Bronchial epithelial cell (primary cell): ENCODE measurements around the gene WDR38. TPM values are rescaled to one million over a fixed set of nuclear protein-coding genes. Genes with fewer than 3 reads are reported as not detected.

Source experiments
- DNase-seq: peaks from one replicate; pipeline ENCODE4 v3.0.0-alpha.2; 2010; ENCODE audit warnings: low read depth
- FAIRE-seq: peaks from 2 replicates; lab custom pipeline; 2011; peaks lifted over from hg19 to GRCh38; lab: Jason Lieb, UNC
- H3K27me3 ChIP-seq: 2 replicates; pipeline ENCODE4 v1.5.1; 2011; ENCODE audit warnings: low read length; ENCODE audit not compliant: control insufficient read depth, insufficient read depth
- H3K36me3 ChIP-seq: 2 replicates; pipeline ENCODE4 v1.5.1; 2011; ENCODE audit warnings: low read length; ENCODE audit not compliant: control insufficient read depth, insufficient read depth
- H3K4me3 ChIP-seq: 2 replicates; pipeline ENCODE4 v1.5.1; 2011; ENCODE audit warnings: mild to moderate bottlenecking, low read depth, low read length, control low read depth
- total RNA-seq: library from RNA; depleted of rRNA; stranded (reverse); fragments of >200 nt; gene quantifications from 2 replicates; pipeline ENCODE4 v1.2.1, GENCODE V29; 2014
- TF ChIP-seq, protein P1 (sequence below): IDR thresholded peaks from 2 replicates; pipeline ENCODE4 v1.5.1; 2011; ENCODE audit warnings: mild to moderate bottlenecking, moderate library complexity, low read length, control low read depth, inconsistent platforms; ENCODE audit not compliant: insufficient read depth, severe bottlenecking

The WDR38 gene
- total RNA-seq, 1 donor from 2014 or later, result not detected

DNA sequence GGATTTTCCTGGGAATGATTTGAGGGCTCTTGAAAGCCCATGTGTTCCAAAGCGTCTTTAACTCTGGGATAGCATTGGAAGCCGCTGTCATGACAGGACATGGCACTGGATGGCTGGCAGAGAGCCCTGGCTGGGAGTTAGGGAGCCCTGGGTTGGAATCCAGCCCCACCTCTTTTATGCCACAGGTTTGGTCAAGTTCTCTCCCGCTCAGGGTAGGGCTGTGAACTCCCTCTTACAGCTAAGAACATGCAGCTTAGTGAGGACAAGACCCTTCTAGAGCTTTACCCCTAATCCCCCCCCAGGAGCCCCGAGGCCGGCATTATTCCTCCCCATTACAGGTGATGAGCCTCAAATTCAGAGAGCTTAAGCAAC is 39.1 kb upstream of the WDR38 start:
- H3K4me3 ChIP-seq, result no peak overlapping the region
- FAIRE-seq, result no peak
- no peaks in the 10 kb centered on the region for H3K27me3 ChIP-seq
- TF ChIP-seq, protein P1, sequence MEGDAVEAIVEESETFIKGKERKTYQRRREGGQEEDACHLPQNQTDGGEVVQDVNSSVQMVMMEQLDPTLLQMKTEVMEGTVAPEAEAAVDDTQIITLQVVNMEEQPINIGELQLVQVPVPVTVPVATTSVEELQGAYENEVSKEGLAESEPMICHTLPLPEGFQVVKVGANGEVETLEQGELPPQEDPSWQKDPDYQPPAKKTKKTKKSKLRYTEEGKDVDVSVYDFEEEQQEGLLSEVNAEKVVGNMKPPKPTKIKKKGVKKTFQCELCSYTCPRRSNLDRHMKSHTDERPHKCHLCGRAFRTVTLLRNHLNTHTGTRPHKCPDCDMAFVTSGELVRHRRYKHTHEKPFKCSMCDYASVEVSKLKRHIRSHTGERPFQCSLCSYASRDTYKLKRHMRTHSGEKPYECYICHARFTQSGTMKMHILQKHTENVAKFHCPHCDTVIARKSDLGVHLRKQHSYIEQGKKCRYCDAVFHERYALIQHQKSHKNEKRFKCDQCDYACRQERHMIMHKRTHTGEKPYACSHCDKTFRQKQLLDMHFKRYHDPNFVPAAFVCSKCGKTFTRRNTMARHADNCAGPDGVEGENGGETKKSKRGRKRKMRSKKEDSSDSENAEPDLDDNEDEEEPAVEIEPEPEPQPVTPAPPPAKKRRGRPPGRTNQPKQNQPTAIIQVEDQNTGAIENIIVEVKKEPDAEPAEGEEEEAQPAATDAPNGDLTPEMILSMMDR, result no peak
- peak; percentile 69 for DNase-seq
- H3K36me3 ChIP-seq, result peaks cover 3% of the 10 kb centered on the region

DNA sequence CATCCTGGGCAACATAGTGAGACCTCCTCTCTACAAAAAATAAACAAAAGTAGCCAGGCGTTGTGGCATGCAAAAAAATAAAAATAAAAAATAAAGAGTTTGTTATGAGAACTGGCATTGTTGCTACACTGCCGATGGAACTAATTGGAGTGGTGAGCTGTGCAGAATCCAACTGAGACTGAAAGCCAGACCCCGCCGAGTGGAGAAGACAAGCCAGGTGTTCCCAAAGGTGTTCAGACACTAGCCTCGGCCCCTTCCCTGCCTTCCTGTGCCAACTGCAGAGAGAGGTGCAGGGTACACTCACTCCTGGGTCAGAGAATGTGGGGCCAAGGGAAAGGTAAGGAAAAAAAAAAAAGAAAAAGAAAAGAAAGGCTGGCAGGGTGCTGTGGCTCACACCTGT is 37.7 kb upstream of the WDR38 start:
- no peaks in the 10 kb centered on the region for H3K27me3 ChIP-seq
- H3K36me3 ChIP-seq, result no peaks in the 10 kb centered on the region
- FAIRE-seq (no peak), DNase-seq (no peak)
- TF ChIP-seq, protein P1, result no peak
- no peak overlapping the region for H3K4me3 ChIP-seq

DNA sequence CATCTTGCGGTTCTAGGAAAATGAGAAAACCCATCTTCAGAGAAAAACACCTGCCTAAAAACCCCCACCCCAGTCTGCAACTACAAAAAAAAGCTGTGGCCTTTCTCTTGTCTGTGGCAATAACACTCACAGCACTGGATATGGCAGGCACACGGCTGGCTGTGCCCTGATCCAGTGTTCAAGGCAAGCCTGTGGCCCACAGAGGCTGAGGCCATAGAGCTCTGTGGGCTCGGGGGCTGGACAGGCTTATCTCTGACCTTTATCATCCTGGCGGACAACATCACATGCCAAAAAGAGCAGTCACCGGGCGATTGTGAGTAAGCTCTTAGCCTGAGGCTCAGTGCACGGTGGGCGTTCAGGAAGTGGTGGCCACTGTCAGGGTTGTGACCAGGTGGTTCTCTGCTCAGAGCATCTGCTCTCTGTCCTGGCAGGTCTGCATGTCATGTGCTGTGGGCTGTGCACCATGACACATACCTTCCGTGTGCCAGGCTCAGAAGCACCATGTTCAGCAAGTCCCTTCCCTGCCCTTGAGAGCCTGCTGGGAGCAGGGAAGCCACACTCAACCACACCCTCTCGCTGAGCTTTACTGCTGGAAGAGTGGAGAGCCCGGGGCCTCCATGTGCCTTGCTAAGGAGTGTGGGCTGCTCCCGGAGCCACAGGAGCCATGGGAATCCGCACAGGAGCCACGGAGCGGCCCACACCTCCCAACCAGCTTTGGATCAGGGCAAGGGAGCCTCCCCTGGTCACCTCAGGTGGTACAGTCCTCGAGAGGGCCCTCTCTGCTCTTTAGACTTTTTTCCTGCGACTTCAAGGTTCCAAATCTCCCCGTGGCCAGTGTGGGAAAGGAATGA is 34.6 kb upstream of the WDR38 start:
- H3K4me3 ChIP-seq, result no peak overlapping the region
- TF ChIP-seq, protein P1, result peak; percentile 6
- FAIRE-seq (peak; percentile 92), DNase-seq (peak; percentile 93)
- no peaks in the 10 kb centered on the region for H3K27me3 ChIP-seq
- H3K36me3 ChIP-seq, result no peaks in the 10 kb centered on the region

DNA sequence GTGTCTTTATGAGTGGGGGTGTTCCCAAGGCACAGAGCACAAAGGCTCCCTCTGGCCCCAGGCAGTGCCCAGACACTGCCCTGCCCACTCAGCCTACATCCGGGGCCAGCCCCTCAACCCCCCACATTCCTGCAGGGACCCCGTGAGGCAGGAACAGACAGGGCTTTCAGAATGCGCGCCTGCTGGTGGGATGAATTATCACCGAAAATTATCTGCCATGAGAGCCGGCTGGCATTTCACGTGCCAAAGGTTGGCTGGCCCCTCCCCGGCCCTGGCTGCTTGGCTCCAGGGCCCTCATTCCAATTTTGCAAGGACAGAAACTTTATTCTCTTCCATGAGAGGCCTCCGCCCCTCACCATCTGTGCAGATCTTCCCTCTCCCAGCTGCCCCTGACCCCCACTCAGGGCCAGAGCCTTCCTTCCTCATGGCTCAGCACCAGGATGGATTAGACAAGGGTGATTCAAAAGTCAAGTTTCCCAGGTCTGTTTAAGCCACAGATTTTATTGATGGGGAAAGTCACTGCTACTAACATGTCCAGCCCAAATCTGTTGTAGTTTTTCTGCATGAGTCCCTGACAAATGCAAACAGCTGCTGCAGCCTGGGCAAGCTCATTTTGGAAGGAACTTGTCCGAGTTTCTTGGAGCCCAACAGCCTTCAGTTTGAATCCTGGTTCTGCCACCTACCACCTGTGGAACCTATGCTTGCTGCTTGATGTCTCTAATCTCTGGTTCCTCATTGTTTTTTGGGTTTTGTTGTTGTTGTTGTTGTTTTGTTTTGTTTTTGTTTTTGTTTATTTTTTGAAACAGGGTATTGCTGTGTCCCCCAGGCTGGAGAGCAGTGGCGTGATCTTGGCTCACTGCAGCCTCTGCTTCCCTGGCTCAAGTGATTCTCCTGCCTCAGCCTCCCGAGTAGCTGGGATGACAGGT is 32.3 kb upstream of the WDR38 start:
- FAIRE-seq (no peak), DNase-seq (no peak)
- TF ChIP-seq, protein P1, result no peak
- Histone ChIP-seq H3K36me3 (no peaks in the 10 kb centered on the region), H3K27me3 (no peaks in the 10 kb centered on the region), H3K4me3 (no peak overlapping the region)

DNA sequence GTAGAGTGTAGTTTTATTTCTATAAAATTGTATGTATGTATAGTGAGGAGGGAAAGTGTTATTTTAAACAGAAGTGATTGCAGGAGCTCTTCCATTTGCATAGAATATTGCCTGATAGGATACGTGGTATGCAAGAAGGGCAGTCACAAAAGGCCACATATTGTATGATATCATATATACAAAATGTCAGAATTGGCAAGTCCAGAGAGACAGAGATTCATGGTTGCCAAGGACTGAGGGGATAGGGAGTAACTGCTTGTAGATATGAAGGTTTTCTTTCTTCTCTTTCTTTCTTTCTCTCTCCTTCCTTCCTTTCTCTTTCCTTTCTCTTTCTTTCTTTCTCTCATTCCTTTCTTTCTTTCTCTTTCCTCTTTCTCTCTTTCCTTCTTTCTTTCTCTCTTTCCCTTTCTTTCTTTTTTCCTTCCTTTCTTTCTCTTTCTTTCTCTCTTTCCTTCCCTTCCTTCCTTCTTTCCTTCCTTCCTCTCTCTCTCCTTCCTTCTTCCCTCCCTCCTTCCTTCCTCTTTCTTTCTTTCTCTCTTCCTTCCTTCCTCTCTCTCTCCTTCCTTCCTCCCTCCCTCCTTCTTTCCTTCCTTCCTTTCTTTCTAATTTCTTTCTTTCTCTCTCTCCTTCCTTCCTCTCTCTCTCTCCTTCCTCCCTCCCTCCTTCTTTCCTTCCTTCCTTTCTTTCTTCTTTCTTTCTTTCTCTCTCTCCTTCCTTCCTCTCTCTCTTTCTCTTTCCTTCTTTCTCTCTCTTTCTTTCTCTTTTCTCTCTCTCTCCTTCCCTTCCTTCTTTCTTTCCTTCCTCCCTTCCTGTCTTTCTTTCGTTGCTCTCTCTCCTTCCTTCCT is 24.5 kb upstream of the WDR38 start:
- TF ChIP-seq, protein P1, result no peak
- Histone ChIP-seq H3K4me3 (no peak overlapping the region), H3K36me3 (no peaks in the 10 kb centered on the region), H3K27me3 (no peaks in the 10 kb centered on the region)
- FAIRE-seq, result no peak
- DNase-seq, result no peak
